GM12878 (cell line): ENCODE measurements around the gene DUOX1. TPM values are rescaled to one million over a fixed set of nuclear protein-coding genes. Genes with fewer than 3 reads are reported as not detected.

Source experiments
- CBX5 ChIP-seq: sonication (generic); IDR thresholded peaks from 2 replicates; pipeline ENCODE4 v1.6.1; 2016; ENCODE audit warnings: low read depth, moderate library complexity, mild to moderate bottlenecking, inconsistent platforms
- CREM ChIP-seq: IDR thresholded peaks from 2 replicates; pipeline ENCODE4 v1.6.1; 2014; ENCODE audit warnings: antibody characterized with exemption, low read depth
- FOS ChIP-seq: IDR thresholded peaks from 3 replicates; pipeline ENCODE4 v1.6.1; 2011; ENCODE audit warnings: borderline replicate concordance; ENCODE audit not compliant: insufficient read length; ENCODE audit errors: extremely low read depth
- HCFC1 ChIP-seq: fragments of 150-350 bp; IDR thresholded peaks from 2 replicates; pipeline ENCODE4 v1.6.1; 2014; ENCODE audit warnings: low read length
- HDGF ChIP-seq: fragments of 450-650 bp; IDR thresholded peaks from 2 replicates; pipeline ENCODE4 v1.6.1; 2016; ENCODE audit warnings: antibody characterized with exemption
- IKZF1 ChIP-seq: fragments of 450-650 bp; conservative IDR thresholded peaks from 2 replicates; pipeline ENCODE4 v1.6.1; 2017; ENCODE audit warnings: antibody characterized with exemption, mild to moderate bottlenecking
- IRF4 ChIP-seq: IDR thresholded peaks from 2 replicates; pipeline ENCODE4 v1.6.1; 2011; ENCODE audit warnings: low read depth, low read length
- KAT2A ChIP-seq: conservative IDR thresholded peaks from 2 replicates; pipeline ENCODE4 v1.6.1; 2011; ENCODE audit warnings: low read depth, low read length; ENCODE audit not compliant: control insufficient read depth
- LARP7 ChIP-seq: fragments of 450-650 bp; IDR thresholded peaks from 2 replicates; pipeline ENCODE4 v1.6.1; 2017; ENCODE audit warnings: mild to moderate bottlenecking
- MEF2A ChIP-seq: IDR thresholded peaks from 2 replicates; pipeline ENCODE4 v1.6.1; 2011; ENCODE audit warnings: low read depth, mild to moderate bottlenecking, low read length, moderate library complexity; ENCODE audit not compliant: insufficient read depth
- MTA2 ChIP-seq: fragments of 450-650 bp; IDR thresholded peaks from 2 replicates; pipeline ENCODE4 v1.6.1; 2016; ENCODE audit warnings: low read depth, mild to moderate bottlenecking, moderate library complexity
- NR2C2 ChIP-seq: IDR thresholded peaks from 2 replicates; pipeline ENCODE4 v1.6.1; 2011; ENCODE audit warnings: borderline replicate concordance, low read depth; ENCODE audit not compliant: control insufficient read depth, insufficient read length
- POLR2AphosphoS5 ChIP-seq: IDR thresholded peaks from 2 replicates; pipeline ENCODE4 v1.6.1; 2011; ENCODE audit warnings: mild to moderate bottlenecking, low read length, inconsistent platforms
- POU2F2 ChIP-seq: IDR thresholded peaks from 3 replicates; pipeline ENCODE4 v1.6.1; 2011; ENCODE audit warnings: low read depth, mild to moderate bottlenecking, low read length, borderline replicate concordance
- SIX5 ChIP-seq: IDR thresholded peaks from 2 replicates; pipeline ENCODE4 v1.6.1; 2011; ENCODE audit warnings: mild to moderate bottlenecking, low read depth, low read length, moderate library complexity; ENCODE audit not compliant: severe bottlenecking
- STAT1 ChIP-seq: fragments of 450-650 bp; conservative IDR thresholded peaks from 2 replicates; pipeline ENCODE4 v1.6.1; 2014; ENCODE audit warnings: antibody characterized with exemption, mild to moderate bottlenecking
- TCF12 ChIP-seq: IDR thresholded peaks from 2 replicates; pipeline ENCODE4 v1.6.1; 2011; ENCODE audit warnings: low read depth, mild to moderate bottlenecking, low read length
- ZNF384 ChIP-seq: IDR thresholded peaks from 2 replicates; pipeline ENCODE4 v1.6.1; 2012; ENCODE audit warnings: low read depth, mild to moderate bottlenecking, low read length, improper control_type of control experiment, borderline replicate concordance
- polyA plus RNA-seq, 11 experiments: library from polyadenylated mRNA; depleted of rRNA in 4 of 11; unstranded in 6 of 11; stranded (reverse) in 5 of 11; fragments of >200 nt; fragmentation: Nextera tagmentation in 4 of 11; fragmentation: Illumina TruSeq in 1 of 11; extraction: Ambion mirVana in 4 of 11; extraction: Trizol in 1 of 11; gene quantifications; 1 replicate in 1 of 11; 2 replicates in 10 of 11; pipeline versions ENCODE4 v1.2.1 to v1.2.3, GENCODE V29; 2011 to 2016; ENCODE audit warnings: inconsistent platforms in 2 of 11, missing spikeins in 2 of 11, low read depth in 1 of 11
- total RNA-seq, 4 experiments: library from RNA; depleted of rRNA in 3 of 4; stranded (reverse); fragments of >200 nt in 3 of 4; fragmentation: Illumina TruSeq in 1 of 4; extraction: Trizol in 1 of 4; gene quantifications; 2 replicates each; pipeline versions ENCODE4 v1.2.1 to v1.2.3, GENCODE V29; 2013 to 2021
- TF ChIP-seq, protein P1 (sequence below): fragments of 150-350 bp; IDR thresholded peaks from 2 replicates; pipeline ENCODE4 v1.6.1; 2016; ENCODE audit warnings: low read depth, low read length
- TF ChIP-seq, protein P2 (sequence below): IDR thresholded peaks from 2 replicates; pipeline ENCODE4 v1.6.1; 2011; ENCODE audit warnings: low read depth, low read length, improper control_type of control experiment, borderline replicate concordance
- TF ChIP-seq, protein P3 (sequence below): IDR thresholded peaks from 2 replicates; pipeline ENCODE4 v1.6.1; 2012; ENCODE audit warnings: low read depth, low read length, improper control_type of control experiment
- TF ChIP-seq, protein P4 (sequence below): fragments of 450-650 bp; IDR thresholded peaks from 2 replicates; pipeline ENCODE4 v1.6.1; 2017; ENCODE audit warnings: mild to moderate bottlenecking, moderate library complexity

The DUOX1 gene
- total and polyA plus RNA-seq, 10 of the 15 experiments (the other 5 are each of a cell fraction or from before 2014, with no cell fraction given), result 0.02 to 2.1 (median 0.26) TPM; not detected in 3

DNA sequence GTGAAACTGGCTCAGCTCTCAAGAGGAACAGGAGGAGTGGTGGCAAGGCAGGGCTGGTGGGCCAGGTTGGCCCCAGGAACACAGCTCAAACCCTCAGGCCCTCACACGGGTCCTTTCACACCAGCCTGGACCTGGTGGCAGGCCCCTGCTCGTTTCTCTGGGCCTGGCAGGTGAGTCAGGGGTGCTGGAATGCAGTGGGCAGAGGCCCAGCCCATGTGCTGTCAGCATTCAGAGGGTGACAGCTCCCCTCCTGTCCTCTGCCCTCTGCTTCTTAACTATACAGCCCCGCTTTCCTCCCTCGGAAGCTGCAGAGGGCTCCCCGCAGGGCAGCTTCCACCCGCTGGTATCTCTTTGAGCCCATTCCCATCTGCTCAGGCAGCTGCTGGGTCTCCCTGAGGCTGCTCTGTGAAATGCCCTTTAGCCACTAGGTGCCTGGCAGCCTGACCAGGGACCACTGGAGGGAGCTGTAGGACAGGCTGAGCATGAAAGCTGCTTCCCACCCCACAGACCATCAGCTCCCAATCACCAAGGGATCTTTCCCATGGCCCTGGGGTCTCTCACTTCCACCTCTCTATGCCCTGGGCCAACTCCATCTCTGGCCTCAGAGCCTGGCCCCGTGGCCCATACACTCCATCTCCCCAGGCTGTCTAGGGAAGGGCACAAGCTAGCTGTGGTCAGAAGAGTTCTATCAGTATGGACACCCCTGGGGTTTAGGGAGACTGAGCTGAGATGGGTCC lies 33.1 kb downstream of the DUOX1 start (continued):
- TF ChIP-seq, protein P1, sequence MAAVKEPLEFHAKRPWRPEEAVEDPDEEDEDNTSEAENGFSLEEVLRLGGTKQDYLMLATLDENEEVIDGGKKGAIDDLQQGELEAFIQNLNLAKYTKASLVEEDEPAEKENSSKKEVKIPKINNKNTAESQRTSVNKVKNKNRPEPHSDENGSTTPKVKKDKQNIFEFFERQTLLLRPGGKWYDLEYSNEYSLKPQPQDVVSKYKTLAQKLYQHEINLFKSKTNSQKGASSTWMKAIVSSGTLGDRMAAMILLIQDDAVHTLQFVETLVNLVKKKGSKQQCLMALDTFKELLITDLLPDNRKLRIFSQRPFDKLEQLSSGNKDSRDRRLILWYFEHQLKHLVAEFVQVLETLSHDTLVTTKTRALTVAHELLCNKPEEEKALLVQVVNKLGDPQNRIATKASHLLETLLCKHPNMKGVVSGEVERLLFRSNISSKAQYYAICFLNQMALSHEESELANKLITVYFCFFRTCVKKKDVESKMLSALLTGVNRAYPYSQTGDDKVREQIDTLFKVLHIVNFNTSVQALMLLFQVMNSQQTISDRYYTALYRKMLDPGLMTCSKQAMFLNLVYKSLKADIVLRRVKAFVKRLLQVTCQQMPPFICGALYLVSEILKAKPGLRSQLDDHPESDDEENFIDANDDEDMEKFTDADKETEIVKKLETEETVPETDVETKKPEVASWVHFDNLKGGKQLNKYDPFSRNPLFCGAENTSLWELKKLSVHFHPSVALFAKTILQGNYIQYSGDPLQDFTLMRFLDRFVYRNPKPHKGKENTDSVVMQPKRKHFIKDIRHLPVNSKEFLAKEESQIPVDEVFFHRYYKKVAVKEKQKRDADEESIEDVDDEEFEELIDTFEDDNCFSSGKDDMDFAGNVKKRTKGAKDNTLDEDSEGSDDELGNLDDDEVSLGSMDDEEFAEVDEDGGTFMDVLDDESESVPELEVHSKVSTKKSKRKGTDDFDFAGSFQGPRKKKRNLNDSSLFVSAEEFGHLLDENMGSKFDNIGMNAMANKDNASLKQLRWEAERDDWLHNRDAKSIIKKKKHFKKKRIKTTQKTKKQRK, result no peak
- TF ChIP-seq TCF12 (0 out of 2 replicates have a peak, but pooled peaks have one; percentile 12), CBX5 (no peak), MEF2A (no peak), ZNF384 (no peak), POU2F2 (peak; percentile 36; the same call in 1 of the 3 replicates), LARP7 (no peak), IKZF1 (peak; percentile 39), POLR2AphosphoS5 (no peak), IRF4 (peak; percentile 79), NR2C2 (no peak), FOS (no peak), MTA2 (no peak), HDGF (no peak), STAT1 (no peak), CREM (no peak), SIX5 (no peak), KAT2A (no peak), HCFC1 (no peak)
- TF ChIP-seq, protein P2, sequence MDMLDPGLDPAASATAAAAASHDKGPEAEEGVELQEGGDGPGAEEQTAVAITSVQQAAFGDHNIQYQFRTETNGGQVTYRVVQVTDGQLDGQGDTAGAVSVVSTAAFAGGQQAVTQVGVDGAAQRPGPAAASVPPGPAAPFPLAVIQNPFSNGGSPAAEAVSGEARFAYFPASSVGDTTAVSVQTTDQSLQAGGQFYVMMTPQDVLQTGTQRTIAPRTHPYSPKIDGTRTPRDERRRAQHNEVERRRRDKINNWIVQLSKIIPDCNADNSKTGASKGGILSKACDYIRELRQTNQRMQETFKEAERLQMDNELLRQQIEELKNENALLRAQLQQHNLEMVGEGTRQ, result no peak
- TF ChIP-seq, protein P3, sequence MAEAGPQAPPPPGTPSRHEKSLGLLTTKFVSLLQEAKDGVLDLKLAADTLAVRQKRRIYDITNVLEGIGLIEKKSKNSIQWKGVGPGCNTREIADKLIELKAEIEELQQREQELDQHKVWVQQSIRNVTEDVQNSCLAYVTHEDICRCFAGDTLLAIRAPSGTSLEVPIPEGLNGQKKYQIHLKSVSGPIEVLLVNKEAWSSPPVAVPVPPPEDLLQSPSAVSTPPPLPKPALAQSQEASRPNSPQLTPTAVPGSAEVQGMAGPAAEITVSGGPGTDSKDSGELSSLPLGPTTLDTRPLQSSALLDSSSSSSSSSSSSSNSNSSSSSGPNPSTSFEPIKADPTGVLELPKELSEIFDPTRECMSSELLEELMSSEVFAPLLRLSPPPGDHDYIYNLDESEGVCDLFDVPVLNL, result no peak
- TF ChIP-seq, protein P4, sequence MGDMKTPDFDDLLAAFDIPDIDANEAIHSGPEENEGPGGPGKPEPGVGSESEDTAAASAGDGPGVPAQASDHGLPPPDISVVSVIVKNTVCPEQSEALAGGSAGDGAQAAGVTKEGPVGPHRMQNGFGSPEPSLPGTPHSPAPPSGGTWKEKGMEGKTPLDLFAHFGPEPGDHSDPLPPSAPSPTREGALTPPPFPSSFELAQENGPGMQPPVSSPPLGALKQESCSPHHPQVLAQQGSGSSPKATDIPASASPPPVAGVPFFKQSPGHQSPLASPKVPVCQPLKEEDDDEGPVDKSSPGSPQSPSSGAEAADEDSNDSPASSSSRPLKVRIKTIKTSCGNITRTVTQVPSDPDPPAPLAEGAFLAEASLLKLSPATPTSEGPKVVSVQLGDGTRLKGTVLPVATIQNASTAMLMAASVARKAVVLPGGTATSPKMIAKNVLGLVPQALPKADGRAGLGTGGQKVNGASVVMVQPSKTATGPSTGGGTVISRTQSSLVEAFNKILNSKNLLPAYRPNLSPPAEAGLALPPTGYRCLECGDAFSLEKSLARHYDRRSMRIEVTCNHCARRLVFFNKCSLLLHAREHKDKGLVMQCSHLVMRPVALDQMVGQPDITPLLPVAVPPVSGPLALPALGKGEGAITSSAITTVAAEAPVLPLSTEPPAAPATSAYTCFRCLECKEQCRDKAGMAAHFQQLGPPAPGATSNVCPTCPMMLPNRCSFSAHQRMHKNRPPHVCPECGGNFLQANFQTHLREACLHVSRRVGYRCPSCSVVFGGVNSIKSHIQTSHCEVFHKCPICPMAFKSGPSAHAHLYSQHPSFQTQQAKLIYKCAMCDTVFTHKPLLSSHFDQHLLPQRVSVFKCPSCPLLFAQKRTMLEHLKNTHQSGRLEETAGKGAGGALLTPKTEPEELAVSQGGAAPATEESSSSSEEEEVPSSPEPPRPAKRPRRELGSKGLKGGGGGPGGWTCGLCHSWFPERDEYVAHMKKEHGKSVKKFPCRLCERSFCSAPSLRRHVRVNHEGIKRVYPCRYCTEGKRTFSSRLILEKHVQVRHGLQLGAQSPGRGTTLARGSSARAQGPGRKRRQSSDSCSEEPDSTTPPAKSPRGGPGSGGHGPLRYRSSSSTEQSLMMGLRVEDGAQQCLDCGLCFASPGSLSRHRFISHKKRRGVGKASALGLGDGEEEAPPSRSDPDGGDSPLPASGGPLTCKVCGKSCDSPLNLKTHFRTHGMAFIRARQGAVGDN, result no peak
